Lower leg skin (tissue), 3 donors: ENCODE measurements around the gene ZMYND8.

Source experiments
- POLR2A ChIP-seq, 2 donors: fragments of 450-650 bp; IDR thresholded peaks; one replicate each; pipeline ENCODE4 v1.6.1; 2016 to 2017; ENCODE audit warnings: antibody characterized with exemption in 2 of 2, mild to moderate bottlenecking in 1 of 2, moderate library complexity in 1 of 2
- TF ChIP-seq, protein P1 (sequence below), 3 donors: fragments of 450-650 bp; IDR thresholded peaks; one replicate each; pipeline ENCODE4 v1.5.1; 2016; ENCODE audit warnings: antibody characterized with exemption in 3 of 3, mild to moderate bottlenecking in 3 of 3, moderate library complexity in 2 of 3

GRCh38 chr20:47379433-47380150, 23.1 kb upstream of the ZMYND8 start:
- TF ChIP-seq, protein P1, sequence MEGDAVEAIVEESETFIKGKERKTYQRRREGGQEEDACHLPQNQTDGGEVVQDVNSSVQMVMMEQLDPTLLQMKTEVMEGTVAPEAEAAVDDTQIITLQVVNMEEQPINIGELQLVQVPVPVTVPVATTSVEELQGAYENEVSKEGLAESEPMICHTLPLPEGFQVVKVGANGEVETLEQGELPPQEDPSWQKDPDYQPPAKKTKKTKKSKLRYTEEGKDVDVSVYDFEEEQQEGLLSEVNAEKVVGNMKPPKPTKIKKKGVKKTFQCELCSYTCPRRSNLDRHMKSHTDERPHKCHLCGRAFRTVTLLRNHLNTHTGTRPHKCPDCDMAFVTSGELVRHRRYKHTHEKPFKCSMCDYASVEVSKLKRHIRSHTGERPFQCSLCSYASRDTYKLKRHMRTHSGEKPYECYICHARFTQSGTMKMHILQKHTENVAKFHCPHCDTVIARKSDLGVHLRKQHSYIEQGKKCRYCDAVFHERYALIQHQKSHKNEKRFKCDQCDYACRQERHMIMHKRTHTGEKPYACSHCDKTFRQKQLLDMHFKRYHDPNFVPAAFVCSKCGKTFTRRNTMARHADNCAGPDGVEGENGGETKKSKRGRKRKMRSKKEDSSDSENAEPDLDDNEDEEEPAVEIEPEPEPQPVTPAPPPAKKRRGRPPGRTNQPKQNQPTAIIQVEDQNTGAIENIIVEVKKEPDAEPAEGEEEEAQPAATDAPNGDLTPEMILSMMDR (IDR thresholded peaks at IDR 0.05) = no peak
- TF ChIP-seq POLR2A (IDR thresholded peaks at IDR 0.05) = no peak
